HEK293 (cell line): ENCODE data around the gene COPG2.

Experiments
- RBAK ChIP-seq: fragments of 450-650 bp; formaldehyde crosslinking; IDR thresholded peaks from 2 replicates; pipeline ENCODE4 v1.5.1; 2016; ENCODE audit warnings: missing biosample characterization, missing genetic modification characterization
- TRIM28 ChIP-seq: IDR thresholded peaks from 2 replicates; pipeline ENCODE4 v1.6.1; 2011; ENCODE audit warnings: low read length, control low read depth, borderline replicate concordance
- WT1 ChIP-seq: fragments of 450-650 bp; formaldehyde crosslinking; IDR thresholded peaks from 2 replicates; pipeline ENCODE4 v1.5.1; 2016; ENCODE audit warnings: missing biosample characterization, missing genetic modification characterization
- ZNF140 ChIP-seq: fragments of 450-650 bp; formaldehyde crosslinking; IDR thresholded peaks from 2 replicates; pipeline ENCODE4 v1.5.1; 2016; ENCODE audit warnings: missing biosample characterization, missing genetic modification characterization
- ZNF266 ChIP-seq: fragments of 450-650 bp; formaldehyde crosslinking; IDR thresholded peaks from 2 replicates; pipeline ENCODE4 v1.5.1; 2016; ENCODE audit warnings: missing biosample characterization, missing genetic modification characterization, low read depth
- ZNF324 ChIP-seq: fragments of 450-650 bp; formaldehyde crosslinking; IDR thresholded peaks from 2 replicates; pipeline ENCODE4 v1.5.1; 2016; ENCODE audit warnings: missing biosample characterization, missing genetic modification characterization
- ZNF629 ChIP-seq: fragments of 450-650 bp; formaldehyde crosslinking; IDR thresholded peaks from 2 replicates; pipeline ENCODE4 v1.5.1; 2017; ENCODE audit warnings: missing biosample characterization, missing genetic modification characterization
- ZNF677 ChIP-seq: fragments of 450-650 bp; IDR thresholded peaks from 2 replicates; pipeline ENCODE4 v1.5.0; 2018; ENCODE audit warnings: missing biosample characterization, mild to moderate bottlenecking, missing genetic modification characterization, moderate library complexity
- TF ChIP-seq, protein P1 (sequence below): fragments of 450-650 bp; formaldehyde crosslinking; IDR thresholded peaks from 2 replicates; pipeline ENCODE4 v1.5.1; 2016; ENCODE audit warnings: missing biosample characterization, missing genetic modification characterization
- TF ChIP-seq, protein P2 (sequence below): fragments of 450-650 bp; formaldehyde crosslinking; IDR thresholded peaks from 2 replicates; pipeline ENCODE4 v1.5.1; 2016; ENCODE audit warnings: missing biosample characterization, missing genetic modification characterization
- TF ChIP-seq, protein P3 (sequence below): fragments of 450-650 bp; formaldehyde crosslinking; IDR thresholded peaks from 2 replicates; pipeline ENCODE4 v1.5.1; 2016; ENCODE audit warnings: missing biosample characterization, missing genetic modification characterization
- TF ChIP-seq, protein P4 (sequence below): fragments of 450-650 bp; formaldehyde crosslinking; IDR thresholded peaks from 2 replicates; pipeline ENCODE4 v1.5.1; 2016; ENCODE audit warnings: missing biosample characterization, missing genetic modification characterization, low read depth

DNA sequence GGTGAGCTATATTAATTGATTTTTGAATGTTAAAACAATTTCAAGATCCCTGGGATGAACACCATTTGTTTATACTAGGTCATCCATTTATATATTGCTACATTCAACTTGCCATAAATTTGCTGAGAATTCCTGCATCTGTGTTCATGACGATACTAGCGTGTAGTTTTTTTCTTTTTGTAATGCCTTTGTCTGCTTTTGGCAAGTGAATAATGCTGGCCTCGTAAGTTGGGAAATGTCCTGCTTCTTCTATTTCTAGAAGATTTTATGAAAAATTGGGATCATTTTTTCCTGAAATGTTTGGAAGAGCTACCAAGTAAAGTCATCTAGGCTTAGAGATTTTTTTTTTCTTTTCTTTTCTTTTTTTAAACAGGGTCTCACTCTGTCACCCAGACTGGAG lies 189.6 kb downstream of the COPG2 start:
- TF ChIP-seq ZNF677 (no peak), ZNF324 (tag by site-specific recombination) (no peak), ZNF140 (tag by site-specific recombination) (no peak), WT1 (tag by site-specific recombination) (no peak), ZNF266 (tag by site-specific recombination) (no peak), TRIM28 (no peak), RBAK (tag by site-specific recombination) (no peak), ZNF629 (no peak)
- TF ChIP-seq, protein P1, sequence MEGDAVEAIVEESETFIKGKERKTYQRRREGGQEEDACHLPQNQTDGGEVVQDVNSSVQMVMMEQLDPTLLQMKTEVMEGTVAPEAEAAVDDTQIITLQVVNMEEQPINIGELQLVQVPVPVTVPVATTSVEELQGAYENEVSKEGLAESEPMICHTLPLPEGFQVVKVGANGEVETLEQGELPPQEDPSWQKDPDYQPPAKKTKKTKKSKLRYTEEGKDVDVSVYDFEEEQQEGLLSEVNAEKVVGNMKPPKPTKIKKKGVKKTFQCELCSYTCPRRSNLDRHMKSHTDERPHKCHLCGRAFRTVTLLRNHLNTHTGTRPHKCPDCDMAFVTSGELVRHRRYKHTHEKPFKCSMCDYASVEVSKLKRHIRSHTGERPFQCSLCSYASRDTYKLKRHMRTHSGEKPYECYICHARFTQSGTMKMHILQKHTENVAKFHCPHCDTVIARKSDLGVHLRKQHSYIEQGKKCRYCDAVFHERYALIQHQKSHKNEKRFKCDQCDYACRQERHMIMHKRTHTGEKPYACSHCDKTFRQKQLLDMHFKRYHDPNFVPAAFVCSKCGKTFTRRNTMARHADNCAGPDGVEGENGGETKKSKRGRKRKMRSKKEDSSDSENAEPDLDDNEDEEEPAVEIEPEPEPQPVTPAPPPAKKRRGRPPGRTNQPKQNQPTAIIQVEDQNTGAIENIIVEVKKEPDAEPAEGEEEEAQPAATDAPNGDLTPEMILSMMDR (tag by site-specific recombination): no peak
- TF ChIP-seq, protein P2, sequence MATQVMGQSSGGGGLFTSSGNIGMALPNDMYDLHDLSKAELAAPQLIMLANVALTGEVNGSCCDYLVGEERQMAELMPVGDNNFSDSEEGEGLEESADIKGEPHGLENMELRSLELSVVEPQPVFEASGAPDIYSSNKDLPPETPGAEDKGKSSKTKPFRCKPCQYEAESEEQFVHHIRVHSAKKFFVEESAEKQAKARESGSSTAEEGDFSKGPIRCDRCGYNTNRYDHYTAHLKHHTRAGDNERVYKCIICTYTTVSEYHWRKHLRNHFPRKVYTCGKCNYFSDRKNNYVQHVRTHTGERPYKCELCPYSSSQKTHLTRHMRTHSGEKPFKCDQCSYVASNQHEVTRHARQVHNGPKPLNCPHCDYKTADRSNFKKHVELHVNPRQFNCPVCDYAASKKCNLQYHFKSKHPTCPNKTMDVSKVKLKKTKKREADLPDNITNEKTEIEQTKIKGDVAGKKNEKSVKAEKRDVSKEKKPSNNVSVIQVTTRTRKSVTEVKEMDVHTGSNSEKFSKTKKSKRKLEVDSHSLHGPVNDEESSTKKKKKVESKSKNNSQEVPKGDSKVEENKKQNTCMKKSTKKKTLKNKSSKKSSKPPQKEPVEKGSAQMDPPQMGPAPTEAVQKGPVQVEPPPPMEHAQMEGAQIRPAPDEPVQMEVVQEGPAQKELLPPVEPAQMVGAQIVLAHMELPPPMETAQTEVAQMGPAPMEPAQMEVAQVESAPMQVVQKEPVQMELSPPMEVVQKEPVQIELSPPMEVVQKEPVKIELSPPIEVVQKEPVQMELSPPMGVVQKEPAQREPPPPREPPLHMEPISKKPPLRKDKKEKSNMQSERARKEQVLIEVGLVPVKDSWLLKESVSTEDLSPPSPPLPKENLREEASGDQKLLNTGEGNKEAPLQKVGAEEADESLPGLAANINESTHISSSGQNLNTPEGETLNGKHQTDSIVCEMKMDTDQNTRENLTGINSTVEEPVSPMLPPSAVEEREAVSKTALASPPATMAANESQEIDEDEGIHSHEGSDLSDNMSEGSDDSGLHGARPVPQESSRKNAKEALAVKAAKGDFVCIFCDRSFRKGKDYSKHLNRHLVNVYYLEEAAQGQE: no peak
- TF ChIP-seq, protein P3, sequence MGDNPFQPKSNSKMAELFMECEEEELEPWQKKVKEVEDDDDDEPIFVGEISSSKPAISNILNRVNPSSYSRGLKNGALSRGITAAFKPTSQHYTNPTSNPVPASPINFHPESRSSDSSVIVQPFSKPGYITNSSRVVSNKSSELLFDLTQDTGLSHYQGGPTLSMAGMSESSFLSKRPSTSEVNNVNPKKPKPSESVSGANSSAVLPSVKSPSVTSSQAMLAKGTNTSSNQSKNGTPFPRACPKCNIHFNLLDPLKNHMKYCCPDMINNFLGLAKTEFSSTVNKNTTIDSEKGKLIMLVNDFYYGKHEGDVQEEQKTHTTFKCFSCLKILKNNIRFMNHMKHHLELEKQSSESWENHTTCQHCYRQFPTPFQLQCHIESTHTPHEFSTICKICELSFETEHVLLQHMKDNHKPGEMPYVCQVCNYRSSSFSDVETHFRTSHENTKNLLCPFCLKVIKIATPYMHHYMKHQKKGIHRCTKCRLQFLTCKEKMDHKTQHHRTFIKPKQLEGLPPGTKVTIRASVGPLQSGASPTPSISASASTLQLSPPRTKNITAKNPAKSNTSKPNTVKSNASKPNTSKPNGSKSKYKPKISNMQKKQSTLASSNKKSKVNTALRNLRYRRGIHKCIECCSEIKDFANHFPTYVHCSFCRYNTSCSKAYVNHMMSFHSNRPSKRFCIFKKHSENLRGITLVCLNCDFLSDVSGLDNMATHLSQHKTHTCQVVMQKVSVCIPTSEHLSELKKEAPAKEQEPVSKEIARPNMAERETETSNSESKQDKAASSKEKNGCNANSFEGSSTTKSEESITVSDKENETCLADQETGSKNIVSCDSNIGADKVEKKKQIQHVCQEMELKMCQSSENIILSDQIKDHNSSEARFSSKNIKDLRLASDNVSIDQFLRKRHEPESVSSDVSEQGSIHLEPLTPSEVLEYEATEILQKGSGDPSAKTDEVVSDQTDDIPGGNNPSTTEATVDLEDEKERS (tag by site-specific recombination): no peak
- TF ChIP-seq, protein P4, sequence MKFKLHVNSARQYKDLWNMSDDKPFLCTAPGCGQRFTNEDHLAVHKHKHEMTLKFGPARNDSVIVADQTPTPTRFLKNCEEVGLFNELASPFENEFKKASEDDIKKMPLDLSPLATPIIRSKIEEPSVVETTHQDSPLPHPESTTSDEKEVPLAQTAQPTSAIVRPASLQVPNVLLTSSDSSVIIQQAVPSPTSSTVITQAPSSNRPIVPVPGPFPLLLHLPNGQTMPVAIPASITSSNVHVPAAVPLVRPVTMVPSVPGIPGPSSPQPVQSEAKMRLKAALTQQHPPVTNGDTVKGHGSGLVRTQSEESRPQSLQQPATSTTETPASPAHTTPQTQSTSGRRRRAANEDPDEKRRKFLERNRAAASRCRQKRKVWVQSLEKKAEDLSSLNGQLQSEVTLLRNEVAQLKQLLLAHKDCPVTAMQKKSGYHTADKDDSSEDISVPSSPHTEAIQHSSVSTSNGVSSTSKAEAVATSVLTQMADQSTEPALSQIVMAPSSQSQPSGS (tag by site-specific recombination): no peak
